Right atrium auricular region (tissue), 2 donors: Measurements from ENCODE around the gene FADS3. TPM values are rescaled to one million over a fixed set of nuclear protein-coding genes. Genes with fewer than 3 reads are reported as not detected.

Source experiments
- DNase-seq: peaks from one replicate; pipeline ENCODE4 v3.0.0-alpha.2; 2019; ENCODE audit warnings: low spot score
- H3K27ac ChIP-seq, 2 donors: fragments of 200-600 bp; sonication (generic); 1 replicate in 1 of 2; 2 replicates in 1 of 2; pipeline ENCODE4 v1.5.1; 2016 to 2019
- H3K27me3 ChIP-seq, 2 donors: fragments of 200-600 bp; sonication (generic); one replicate each; pipeline versions ENCODE4 v1.5.1 to v1.6.0; 2017 to 2019
- H3K36me3 ChIP-seq: fragments of 200-600 bp; sonication (generic); one replicate; pipeline ENCODE4 v1.5.1; 2016
- H3K4me1 ChIP-seq, 2 donors: fragments of 200-600 bp; sonication (generic); one replicate each; pipeline versions ENCODE4 v1.5.1 to v1.6.0; 2017 to 2019
- H3K4me3 ChIP-seq, 2 donors: fragments of 200-600 bp; sonication (generic); 1 replicate in 1 of 2; 2 replicates in 1 of 2; pipeline ENCODE4 v1.5.1; 2017 to 2019; ENCODE audit warnings: mild to moderate bottlenecking in 1 of 2, moderate library complexity in 1 of 2
- H3K9me3 ChIP-seq, 2 donors: fragments of 200-600 bp; sonication (generic); one replicate each; pipeline ENCODE4 v1.5.1; 2019
- CTCF ChIP-seq, 2 donors: fragments of 200-600 bp; sonication (generic); IDR thresholded peaks; one replicate each; pipeline ENCODE4 v1.5.1; 2019; ENCODE audit warnings: antibody characterized with exemption in 2 of 2
- total RNA-seq, 2 donors: library from RNA; depleted of rRNA; stranded (reverse); fragments of >200 nt; gene quantifications; one replicate each; pipeline ENCODE4 v1.1.0, GENCODE V29; 2016

Gene FADS3
- total RNA-seq, 2 donors from 2014 or later, result 48.7 to 93.0 TPM

GRCh38 chr11:61842528-61842820, 48.9 kb downstream of the FADS3 start:
- Histone ChIP-seq H3K4me3 (no peak overlapping the region), H3K27me3 (no peaks in the 10 kb centered on the region), H3K9me3 (no peaks in the 10 kb centered on the region), H3K36me3 (no peaks in the 10 kb centered on the region), H3K4me1 (peaks cover 0 to 6% of the 10 kb centered on the region in 2 donors), H3K27ac (peak overlapping the region; percentile 22 to 61)
- no peak for TF ChIP-seq CTCF (IDR thresholded peaks at IDR 0.05)
- no peak for DNase-seq

- DNase-seq, result no peak
- Histone ChIP-seq H3K27me3 (no peaks in the 10 kb centered on the region), H3K4me1 (peaks cover 0 to 6% of the 10 kb centered on the region in 2 donors), H3K9me3 (no peaks in the 10 kb centered on the region), H3K4me3 (no peak overlapping the region), H3K36me3 (no peaks in the 10 kb centered on the region), H3K27ac (peak overlapping the region; percentile 22 to 61)
- no peak for TF ChIP-seq CTCF (IDR thresholded peaks at IDR 0.05)
Observed at GRCh38 chr11:61841636-61842527, 49.5 kb downstream of the FADS3 start.

GRCh38 chr11:61840371-61840770, 51.0 kb downstream of the FADS3 start:
- no peak overlapping the region for H3K27ac ChIP-seq
- H3K4me1 ChIP-seq, result peaks cover 0 to 11% of the 10 kb centered on the region in 2 donors
- no peaks in the 10 kb centered on the region for H3K9me3 ChIP-seq
- no peaks in the 10 kb centered on the region for H3K27me3 ChIP-seq
- DNase-seq, result no peak
- H3K4me3 ChIP-seq, result no peak overlapping the region
- H3K36me3 ChIP-seq, result no peaks in the 10 kb centered on the region
- TF ChIP-seq CTCF (IDR thresholded peaks at IDR 0.05), result no peak

- Histone ChIP-seq H3K4me1 (peaks cover 0 to 17% of the 10 kb centered on the region in 2 donors), H3K27ac (no peak overlapping the region), H3K9me3 (no peaks in the 10 kb centered on the region), H3K36me3 (no peaks in the 10 kb centered on the region), H3K4me3 (no peak overlapping the region), H3K27me3 (no peaks in the 10 kb centered on the region)
- no peak for DNase-seq
- TF ChIP-seq CTCF (IDR thresholded peaks at IDR 0.05), result no peak
Observed at GRCh38 chr11:61839742-61840141, 51.6 kb downstream of the FADS3 start.

GRCh38 chr11:61838921-61839320, 52.4 kb downstream of the FADS3 start:
- no peak overlapping the region for H3K4me3 ChIP-seq
- H3K27ac ChIP-seq, result no peak overlapping the region
- no peaks in the 10 kb centered on the region for H3K27me3 ChIP-seq
- H3K9me3 ChIP-seq, result no peaks in the 10 kb centered on the region
- no peak for DNase-seq
- H3K4me1 ChIP-seq, result peaks cover 0 to 25% of the 10 kb centered on the region in 2 donors
- H3K36me3 ChIP-seq, result no peaks in the 10 kb centered on the region
- TF ChIP-seq CTCF (IDR thresholded peaks at IDR 0.05), result no peak

- H3K4me3 ChIP-seq, result no peak overlapping the region
- no peaks in the 10 kb centered on the region for H3K27me3 ChIP-seq
- no peak for DNase-seq
- TF ChIP-seq CTCF (IDR thresholded peaks at IDR 0.05), result no peak
- no peaks in the 10 kb centered on the region for H3K9me3 ChIP-seq
- no peaks in the 10 kb centered on the region for H3K36me3 ChIP-seq
- no peak overlapping the region for H3K27ac ChIP-seq
- H3K4me1 ChIP-seq, result peaks cover 0 to 26% of the 10 kb centered on the region in 2 donors
Observed at GRCh38 chr11:61838501-61838900, 52.8 kb downstream of the FADS3 start.
